Skeletal muscle tissue (tissue), 4 donors: ENCODE results near the gene WDR18. TPM values are rescaled to one million over a fixed set of nuclear protein-coding genes. Genes with fewer than 3 reads are reported as not detected.
"Not testable (repeated sequence)": the region's sequence is repeated elsewhere in the genome, so short reads cannot be mapped to it uniquely, and the experiment has no call there.

ENCODE experiments used
- H3K27ac ChIP-seq: one replicate; pipeline ENCODE4 v1.7.0; 2013; ENCODE audit warnings: mild to moderate bottlenecking, low read depth, low read length, inconsistent platforms
- H3K27me3 ChIP-seq, 3 donors: one replicate each; pipeline ENCODE4 v1.7.0; 2013; ENCODE audit warnings: low read length in 3 of 3; ENCODE audit not compliant: control insufficient read depth in 3 of 3, insufficient read depth in 3 of 3
- H3K36me3 ChIP-seq, 3 donors: one replicate each; pipeline ENCODE4 v1.7.0; 2013; ENCODE audit warnings: low read length in 3 of 3; ENCODE audit not compliant: control insufficient read depth in 3 of 3, insufficient read depth in 3 of 3
- H3K4me1 ChIP-seq, 3 donors: one replicate each; pipeline ENCODE4 v1.7.0; 2013; ENCODE audit warnings: low read length in 3 of 3, mild to moderate bottlenecking in 3 of 3; ENCODE audit not compliant: control insufficient read depth in 3 of 3, insufficient read depth in 3 of 3
- H3K4me3 ChIP-seq, 3 donors: one replicate each; pipeline ENCODE4 v1.7.0; 2013; ENCODE audit warnings: low read length in 3 of 3
- H3K9ac ChIP-seq, 3 donors: one replicate each; pipeline ENCODE4 v1.7.0; 2013; ENCODE audit warnings: low read length in 3 of 3, mild to moderate bottlenecking in 3 of 3, moderate library complexity in 2 of 3, low read depth in 1 of 3
- H3K9me3 ChIP-seq, 3 donors: one replicate each; pipeline ENCODE4 v1.7.0; 2013; ENCODE audit warnings: low read length in 3 of 3; ENCODE audit not compliant: control insufficient read depth in 3 of 3
- total RNA-seq: library from RNA; depleted of rRNA; stranded (reverse); fragments of >200 nt; gene quantifications from one replicate; pipeline ENCODE4 v1.2.3, GENCODE V29; 2014
- donor health status: Osteomylitis.

WDR18 gene
- total RNA-seq, 1 donor from 2014 or later: 35.5 TPM

DNA sequence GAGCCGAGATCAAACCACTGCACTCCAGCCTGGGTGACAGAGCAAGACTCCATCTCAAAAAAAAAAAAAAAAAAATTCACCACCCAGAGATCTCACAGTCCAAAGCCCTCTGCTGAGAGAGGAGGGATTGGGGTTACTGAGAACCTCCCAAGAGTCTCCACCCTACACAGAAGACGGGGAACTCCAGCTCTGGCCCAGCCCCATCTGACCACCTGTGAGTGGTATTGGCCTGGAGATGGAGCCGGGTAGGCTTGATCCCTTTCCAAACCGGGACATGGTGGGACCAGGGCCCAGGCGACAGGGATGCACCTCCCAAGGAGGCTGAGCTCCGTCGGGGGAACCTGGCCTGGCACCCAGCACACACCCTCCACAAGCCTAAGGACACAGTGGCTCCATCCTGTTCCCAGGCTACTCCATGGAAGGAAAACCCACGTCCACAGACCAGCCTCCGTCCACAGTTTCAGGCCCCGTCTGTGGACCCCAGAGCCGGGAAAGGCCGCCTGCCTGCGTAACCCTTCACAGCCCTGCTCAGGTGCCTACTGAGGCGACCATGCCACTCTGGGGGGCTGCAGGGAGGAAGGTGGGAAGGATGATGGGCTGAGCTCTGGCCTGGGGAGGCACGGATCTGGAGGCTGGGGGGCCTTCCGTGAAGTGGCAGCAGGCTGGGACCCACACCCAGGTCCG is 34.9 kb downstream of the WDR18 start:
- Histone ChIP-seq H3K9me3 (no peaks in the 10 kb centered on the region), H3K4me1 (peaks cover 54 to 67% (median 65%) of the 10 kb centered on the region in 3 donors), H3K9ac (peak overlapping the region; percentile 59 to 94 (median 90)), H3K27me3 (no peaks in the 10 kb centered on the region), H3K27ac (no peak overlapping the region), H3K36me3 (peaks cover 0 to 2% (median under 1%) of the 10 kb centered on the region in 3 donors), H3K4me3 (peak overlapping the region; percentile 88 to 94 (median 91))

GRCh38 chr19:1019616-1019961 is 35.4 kb downstream of the WDR18 start:
- Histone ChIP-seq H3K4me1 (peaks cover 54 to 66% (median 62%) of the 10 kb centered on the region in 3 donors), H3K9ac (peak overlapping the region; percentile 90 to 94 (median 90)), H3K9me3 (no peaks in the 10 kb centered on the region), H3K27ac (no peak overlapping the region), H3K36me3 (no peaks in the 10 kb centered on the region), H3K4me3 (peak overlapping the region; percentile 88 to 94 (median 91)), H3K27me3 (no peaks in the 10 kb centered on the region)

GRCh38 chr19:1019980-1020867 is 36.1 kb downstream of the WDR18 start:
- Histone ChIP-seq H3K27me3 (no peaks in the 10 kb centered on the region), H3K4me3 (peak overlapping the region; percentile 88 to 94 (median 91)), H3K27ac (peak overlapping the region; percentile 88), H3K9ac (peak overlapping the region; percentile 90 to 94 (median 90)), H3K4me1 (peaks cover 51 to 60% (median 56%) of the 10 kb centered on the region in 3 donors), H3K9me3 (no peaks in the 10 kb centered on the region), H3K36me3 (no peaks in the 10 kb centered on the region)

GRCh38 chr19:1020868-1021425 is 36.8 kb downstream of the WDR18 start, which contains the start of gene TMEM259:
TMEM259 (minus strand) TSS chr19:1021123; CDS start chr19:1020996, 127 bp downstream.
- Histone ChIP-seq H3K4me1 (peaks cover 44 to 53% (median 51%) of the 10 kb centered on the region in 3 donors), H3K27ac (peak within 1 kb of the TSS; percentile 88), H3K27me3 (peaks cover 0 to 2% (median 2%) of the 10 kb centered on the region in 3 donors), H3K4me3 (peak within 1 kb of the TSS; percentile 88 to 94 (median 91)), H3K9ac (peak within 1 kb of the TSS; percentile 90 to 94 (median 90)), H3K36me3 (no peaks in the 10 kb centered on the region), H3K9me3 (no peaks in the 10 kb centered on the region)

GRCh38 chr19:1023883-1024188 is 39.7 kb downstream of the WDR18 start:
- Histone ChIP-seq H3K4me1 (peaks cover 24 to 29% (median 27%) of the 10 kb centered on the region in 3 donors), H3K27me3 (peaks cover 0 to 22% (median 14%) of the 10 kb centered on the region in 3 donors)
- not testable (repeated sequence) for H3K27ac ChIP-seq, H3K9ac ChIP-seq, H3K9me3 ChIP-seq, H3K36me3 ChIP-seq, H3K4me3 ChIP-seq

- Histone ChIP-seq H3K4me1 (peaks cover 11 to 16% (median 14%) of the 10 kb centered on the region in 3 donors), H3K27me3 (peaks cover 0 to 22% (median 14%) of the 10 kb centered on the region in 3 donors)
- not testable (repeated sequence) for H3K36me3 ChIP-seq, H3K9ac ChIP-seq, H3K27ac ChIP-seq, H3K4me3 ChIP-seq, H3K9me3 ChIP-seq
These were observed 40.9 kb downstream of the WDR18 start for GRCh38 chr19:1025080-1025479.

GRCh38 chr19:1025960-1026782 is 42.0 kb downstream of the WDR18 start, which contains the start of gene CNN2:
CNN2 (plus strand) TSS chr19:1026608; CDS start chr19:1026662, 54 bp downstream.
- H3K36me3 ChIP-seq: no peaks in the 10 kb centered on the region
- peaks cover 7 to 11% (median 11%) of the 10 kb centered on the region in 3 donors for H3K4me1 ChIP-seq
- peak within 1 kb of the TSS; percentile 74 for H3K27ac ChIP-seq
- no peaks in the 10 kb centered on the region for H3K9me3 ChIP-seq
- peaks cover 0 to 22% (median 14%) of the 10 kb centered on the region in 3 donors for H3K27me3 ChIP-seq
- H3K9ac ChIP-seq: peak within 1 kb of the TSS; percentile 43 to 77 (median 72)
- peak within 1 kb of the TSS; percentile 60 to 73 (median 63) for H3K4me3 ChIP-seq

DNA sequence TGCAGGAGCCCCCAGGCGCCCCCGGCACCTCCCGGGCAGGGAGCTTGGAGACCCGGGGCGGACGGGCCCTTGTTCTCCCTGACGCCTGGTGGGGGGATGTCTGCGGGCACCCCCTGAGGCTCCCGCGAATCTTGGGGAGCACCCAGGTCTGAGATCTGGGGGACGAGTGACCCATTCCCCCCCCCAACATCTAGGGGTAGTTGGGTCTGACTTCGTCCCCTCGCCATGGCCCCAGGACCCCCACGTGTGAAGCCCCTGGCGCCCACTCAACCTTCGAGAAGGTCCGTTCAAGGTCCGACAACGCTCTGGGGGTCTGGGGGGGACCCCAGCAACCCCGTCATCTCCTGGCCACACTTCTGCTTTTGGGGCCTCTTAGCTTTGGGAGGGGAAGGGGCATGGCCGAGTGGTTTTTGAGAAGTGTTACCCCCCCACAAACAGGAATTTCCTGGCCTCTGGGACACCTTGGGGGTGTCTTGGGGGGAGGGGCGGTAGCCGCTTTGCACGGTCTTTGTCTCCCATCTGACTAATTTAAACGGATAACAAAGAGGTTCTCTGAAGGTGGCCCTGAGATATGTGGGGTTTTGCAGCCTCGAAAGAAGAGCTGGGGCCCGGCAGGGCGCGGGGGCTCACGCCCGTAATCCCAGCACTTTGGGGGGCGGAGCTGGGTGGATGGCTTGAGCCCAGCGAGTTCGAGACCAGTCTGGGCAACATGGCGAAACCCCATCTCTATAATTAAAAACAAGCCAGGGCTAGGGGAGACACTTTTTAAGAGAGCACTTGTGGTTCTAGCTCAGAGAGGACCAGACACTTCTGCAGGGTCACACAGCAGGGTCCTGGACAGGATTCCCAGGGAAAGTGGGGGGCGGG is 42.9 kb downstream of the WDR18 start:
- Histone ChIP-seq H3K36me3 (peaks cover 0 to under 1% (median 0%) of the 10 kb centered on the region in 3 donors), H3K27ac (peak overlapping the region; percentile 74), H3K27me3 (peaks cover 0 to 22% (median 14%) of the 10 kb centered on the region in 3 donors), H3K9me3 (no peaks in the 10 kb centered on the region), H3K9ac (peak overlapping the region; percentile 43 to 77 (median 72)), H3K4me3 (peak overlapping the region; percentile 60 to 73 (median 63)), H3K4me1 (peaks cover 4 to 6% (median 6%) of the 10 kb centered on the region in 3 donors)
